DND-41 (cell line): ENCODE measurements around the gene TTC39B.

Experiments
- EZH2 ChIP-seq: IDR thresholded peaks from 3 replicates; pipeline ENCODE4 v1.6.1; 2012; ENCODE audit warnings: borderline replicate concordance, low read depth, mild to moderate bottlenecking, moderate library complexity, low read length, inconsistent platforms; ENCODE audit not compliant: severe bottlenecking
- TF ChIP-seq, protein P1 (sequence below): IDR thresholded peaks from 2 replicates; pipeline ENCODE4 v1.5.1; 2012; ENCODE audit warnings: borderline replicate concordance, low read length, moderate library complexity, mild to moderate bottlenecking; ENCODE audit not compliant: poor library complexity, severe bottlenecking; ENCODE audit errors: extremely low read depth

DNA sequence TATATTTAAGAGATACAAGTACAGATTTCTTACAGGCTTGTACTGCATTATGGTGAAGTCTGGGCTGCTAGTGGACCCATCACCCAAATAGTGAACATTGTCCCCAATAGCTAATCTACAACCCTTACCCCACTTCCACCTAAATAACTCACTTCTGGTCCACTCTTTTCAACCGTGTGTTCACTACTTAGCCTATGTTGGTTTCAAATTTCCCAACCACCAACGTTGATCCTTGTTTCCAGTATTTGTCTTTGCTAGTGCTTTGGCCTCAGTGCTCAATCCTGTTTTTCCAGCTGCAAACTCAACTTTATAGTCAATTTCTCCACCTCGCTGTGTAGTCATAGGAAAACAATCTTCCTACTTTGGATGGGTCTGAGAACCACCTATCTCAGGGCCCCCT, 45.3 kb upstream of the TTC39B start:
- TF ChIP-seq, protein P1, sequence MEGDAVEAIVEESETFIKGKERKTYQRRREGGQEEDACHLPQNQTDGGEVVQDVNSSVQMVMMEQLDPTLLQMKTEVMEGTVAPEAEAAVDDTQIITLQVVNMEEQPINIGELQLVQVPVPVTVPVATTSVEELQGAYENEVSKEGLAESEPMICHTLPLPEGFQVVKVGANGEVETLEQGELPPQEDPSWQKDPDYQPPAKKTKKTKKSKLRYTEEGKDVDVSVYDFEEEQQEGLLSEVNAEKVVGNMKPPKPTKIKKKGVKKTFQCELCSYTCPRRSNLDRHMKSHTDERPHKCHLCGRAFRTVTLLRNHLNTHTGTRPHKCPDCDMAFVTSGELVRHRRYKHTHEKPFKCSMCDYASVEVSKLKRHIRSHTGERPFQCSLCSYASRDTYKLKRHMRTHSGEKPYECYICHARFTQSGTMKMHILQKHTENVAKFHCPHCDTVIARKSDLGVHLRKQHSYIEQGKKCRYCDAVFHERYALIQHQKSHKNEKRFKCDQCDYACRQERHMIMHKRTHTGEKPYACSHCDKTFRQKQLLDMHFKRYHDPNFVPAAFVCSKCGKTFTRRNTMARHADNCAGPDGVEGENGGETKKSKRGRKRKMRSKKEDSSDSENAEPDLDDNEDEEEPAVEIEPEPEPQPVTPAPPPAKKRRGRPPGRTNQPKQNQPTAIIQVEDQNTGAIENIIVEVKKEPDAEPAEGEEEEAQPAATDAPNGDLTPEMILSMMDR: no peak
- TF ChIP-seq EZH2: no peak
